ENCODE data around the gene YIF1B.

YIF1B gene

DNA sequence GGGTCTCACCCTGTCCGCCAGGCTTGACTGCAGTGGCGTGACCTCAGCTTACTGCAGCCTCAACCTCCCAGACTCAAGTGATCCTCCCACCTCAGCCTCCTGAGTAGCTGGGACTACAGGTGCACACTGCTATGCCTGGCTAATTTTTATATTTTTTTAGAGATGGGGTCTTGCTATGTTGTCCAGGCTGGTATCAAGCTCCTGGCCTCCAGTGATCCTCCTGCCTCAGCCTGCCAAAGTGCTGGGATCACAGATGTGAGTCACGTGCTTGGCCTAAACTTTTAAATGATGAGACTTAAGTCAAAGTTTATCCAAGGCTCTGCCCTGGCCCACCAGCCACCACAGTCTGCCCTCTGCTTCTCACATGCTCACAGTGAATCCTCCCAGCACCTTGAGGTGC is 9.5 kb downstream of the YIF1B start:
- DNase-seq (ENCODE audit: low read depth in 1 of 2, low spot score in 1 of 2) = no peak

- DNase-seq (ENCODE audit: low read depth in 1 of 2, low spot score in 1 of 2) = no peak
These were observed 10.8 kb downstream of the YIF1B start for GRCh38 chr19:38304866-38305429.

- no peak for DNase-seq (ENCODE audit: low read depth in 1 of 2, low spot score in 1 of 2)
These were observed 11.3 kb downstream of the YIF1B start for GRCh38 chr19:38304352-38304865.

DNA sequence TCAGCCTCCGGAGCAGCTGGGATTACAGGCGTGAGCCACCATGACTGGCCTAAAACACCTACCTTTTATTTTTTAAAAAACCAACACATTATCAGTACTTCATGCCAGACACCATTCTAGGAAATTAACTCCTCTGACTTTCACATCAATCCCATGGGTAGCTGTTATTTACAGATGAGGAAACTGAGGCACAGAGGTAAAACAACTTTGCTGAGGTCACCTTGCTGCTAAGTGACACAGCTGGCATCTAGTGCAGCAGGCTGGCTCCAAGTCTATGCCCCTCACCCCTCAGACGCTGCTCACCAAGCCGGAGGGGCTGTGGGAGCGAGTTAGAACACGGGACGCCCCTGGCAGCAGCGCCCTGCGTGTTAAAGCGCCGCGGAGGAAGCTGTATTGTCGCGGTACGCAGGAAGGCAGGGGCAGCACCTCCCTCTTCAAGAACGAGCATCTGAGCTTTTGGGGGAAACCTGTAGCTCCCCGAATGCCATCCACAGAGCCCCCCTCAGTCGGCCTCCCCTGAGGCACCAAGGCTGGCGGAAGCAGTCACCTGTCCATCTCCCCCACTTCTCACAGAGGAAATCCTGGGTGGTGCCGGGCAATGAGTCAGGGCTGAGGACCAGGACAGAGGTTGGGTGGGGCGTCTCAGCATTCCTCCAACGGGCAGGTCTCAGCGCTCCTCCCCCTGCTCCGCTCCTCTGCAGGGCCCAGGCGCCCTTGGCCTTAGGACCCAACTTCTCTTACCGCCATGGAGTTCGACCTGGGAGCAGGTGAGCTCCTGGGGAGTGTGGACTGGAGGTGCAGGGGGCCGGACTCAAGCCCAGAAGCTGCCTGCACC is 12.0 kb downstream of the YIF1B start, which contains the start of gene C19orf33:
C19orf33 (plus strand) TSS at position 735 of the 835 bp plus-strand sequence; CDS start at position 746, 11 bp downstream.
- no peak for DNase-seq (ENCODE audit: low read depth in 1 of 2, low spot score in 1 of 2)

DNA sequence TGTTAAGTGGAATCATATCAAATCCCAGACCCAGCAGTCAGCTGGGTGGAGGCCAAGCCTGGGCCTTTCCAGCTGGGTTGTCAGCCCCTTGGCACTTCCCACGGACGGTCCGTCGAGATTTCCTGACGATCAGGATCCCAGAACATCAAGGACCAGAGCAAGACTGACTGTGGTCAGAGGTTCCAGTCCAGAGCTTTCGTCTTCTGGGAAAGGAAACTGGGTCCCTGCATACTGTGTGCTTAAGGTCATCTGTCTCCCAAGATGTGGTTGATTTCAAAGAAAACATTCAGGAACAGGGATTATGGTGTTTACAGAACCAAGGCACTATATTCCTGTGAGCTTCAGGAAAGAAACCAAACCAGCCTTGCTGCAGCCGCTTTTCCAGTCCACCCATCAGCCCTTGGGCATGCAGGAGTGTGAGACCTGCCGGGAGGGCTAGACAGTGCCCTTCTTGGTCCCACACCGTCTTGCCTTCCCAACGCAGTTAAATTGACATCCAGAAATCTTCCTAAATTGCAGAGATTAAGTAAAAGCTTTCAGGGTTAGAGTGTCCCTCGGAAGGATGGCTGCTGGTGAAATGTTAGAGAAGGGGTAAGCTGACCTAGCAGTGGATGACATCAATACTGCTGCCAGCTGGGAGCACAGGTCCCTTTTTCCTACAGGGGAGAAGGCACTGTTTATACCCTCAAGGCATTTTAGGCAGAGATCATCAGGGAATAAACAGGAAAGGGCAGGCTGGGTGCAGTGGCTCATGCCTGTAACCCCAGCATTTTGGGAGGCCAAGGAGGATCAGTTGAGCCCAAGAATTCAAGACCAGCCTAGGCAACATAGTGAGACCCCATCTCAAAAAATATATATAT is 16.7 kb downstream of the YIF1B start:
- no peak for DNase-seq (ENCODE audit: low read depth in 1 of 2, low spot score in 1 of 2)

- DNase-seq (ENCODE audit: low read depth in 1 of 2, low spot score in 1 of 2) = no peak
These were observed 21.7 kb downstream of the YIF1B start for GRCh38 chr19:38294090-38294489.

- DNase-seq (ENCODE audit: low read depth in 1 of 2, low spot score in 1 of 2) = no peak
These were observed 22.5 kb downstream of the YIF1B start for GRCh38 chr19:38293281-38293680.

- no peak for DNase-seq (ENCODE audit: low read depth in 1 of 2, low spot score in 1 of 2)
These were observed 23.9 kb downstream of the YIF1B start for GRCh38 chr19:38291855-38292254.

- no peak for DNase-seq (ENCODE audit: low read depth in 1 of 2, low spot score in 1 of 2)
These were observed 25.1 kb downstream of the YIF1B start for GRCh38 chr19:38290631-38291147.

DNA sequence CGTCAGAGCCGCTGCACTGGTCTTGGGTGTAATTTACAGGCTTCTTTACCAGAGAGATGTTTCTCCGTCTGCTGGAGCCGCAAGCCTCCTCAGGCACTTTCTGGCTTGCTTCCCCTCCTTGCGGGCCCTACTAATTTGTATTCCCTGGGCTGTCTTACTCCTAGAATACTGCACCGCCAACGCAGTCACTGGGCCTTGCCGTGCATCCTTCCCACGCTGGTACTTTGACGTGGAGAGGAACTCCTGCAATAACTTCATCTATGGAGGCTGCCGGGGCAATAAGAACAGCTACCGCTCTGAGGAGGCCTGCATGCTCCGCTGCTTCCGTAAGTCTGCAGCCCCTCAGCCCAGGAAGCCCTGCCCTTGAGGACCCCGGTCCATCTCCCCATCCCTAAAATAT is 25.8 kb downstream of the YIF1B start:
- DNase-seq (ENCODE audit: low read depth in 1 of 2, low spot score in 1 of 2) = no peak

- DNase-seq (ENCODE audit: low read depth in 1 of 2, low spot score in 1 of 2) = no peak
These were observed 27.5 kb downstream of the YIF1B start for GRCh38 chr19:38288123-38288855.

DNA sequence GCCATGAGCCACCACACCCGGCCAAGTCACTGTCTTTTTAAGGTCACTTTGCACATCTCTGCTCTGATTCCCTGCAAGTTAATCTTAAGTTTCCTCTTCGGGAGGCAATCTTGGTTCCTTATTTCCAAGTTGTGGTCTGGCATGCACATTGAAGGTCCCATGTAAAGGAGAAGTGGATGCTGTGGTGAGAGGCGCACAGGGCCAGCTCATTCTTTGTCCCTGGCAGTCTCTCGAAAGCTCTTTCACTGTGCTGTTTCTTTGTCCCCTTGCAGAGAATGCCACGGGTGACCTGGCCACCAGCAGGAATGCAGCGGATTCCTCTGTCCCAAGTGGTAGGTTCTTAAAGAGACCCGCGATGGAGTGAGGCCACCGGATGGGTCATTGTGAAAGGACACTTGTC is 28.1 kb downstream of the YIF1B start:
- DNase-seq (ENCODE audit: low read depth in 1 of 2, low spot score in 1 of 2) = no peak

- no peak for DNase-seq (ENCODE audit: low read depth in 1 of 2, low spot score in 1 of 2)
These were observed 30.2 kb downstream of the YIF1B start for GRCh38 chr19:38285567-38285966.

DNA sequence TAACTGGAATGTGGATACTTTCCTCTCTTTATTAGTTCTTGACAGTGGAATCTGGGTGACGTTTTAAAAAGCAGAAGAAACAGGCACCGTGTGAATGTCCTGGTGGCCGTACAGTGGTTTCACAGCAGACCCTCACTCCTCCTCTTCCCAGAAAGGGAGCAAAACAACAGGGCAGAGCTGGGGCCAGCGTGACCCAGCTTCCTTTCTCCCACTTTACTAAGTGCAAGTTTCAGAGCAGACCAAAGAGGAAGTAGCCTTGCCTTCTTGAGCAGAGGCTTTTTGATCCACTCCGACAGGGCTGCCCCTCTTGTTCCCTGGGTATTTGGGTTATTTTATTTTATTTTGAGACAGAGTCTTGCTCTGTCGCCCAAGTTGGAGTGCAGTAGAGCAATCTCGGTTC is 31.3 kb downstream of the YIF1B start:
- DNase-seq (ENCODE audit: low read depth in 1 of 2, low spot score in 1 of 2) = no peak

DNA sequence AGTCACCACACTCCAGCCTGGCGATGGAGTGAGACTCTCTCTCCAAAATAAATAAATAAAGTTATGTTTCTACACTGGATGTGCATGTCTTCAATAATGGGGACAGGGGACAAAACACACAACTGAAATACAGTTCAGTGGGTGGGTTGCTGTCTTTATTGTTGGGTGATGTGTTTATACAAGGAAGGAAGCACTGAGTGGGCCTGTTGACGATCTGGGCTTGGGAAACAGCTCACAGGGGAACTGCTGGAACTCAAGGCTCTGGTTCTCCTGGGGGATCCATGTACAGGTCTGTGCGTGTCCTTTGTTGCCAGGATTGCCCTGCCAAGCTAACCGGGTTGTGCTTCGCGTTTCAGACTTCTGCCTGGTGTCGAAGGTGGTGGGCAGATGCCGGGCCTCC is 32.5 kb downstream of the YIF1B start:
- no peak for DNase-seq (ENCODE audit: low read depth in 1 of 2, low spot score in 1 of 2)

DNA sequence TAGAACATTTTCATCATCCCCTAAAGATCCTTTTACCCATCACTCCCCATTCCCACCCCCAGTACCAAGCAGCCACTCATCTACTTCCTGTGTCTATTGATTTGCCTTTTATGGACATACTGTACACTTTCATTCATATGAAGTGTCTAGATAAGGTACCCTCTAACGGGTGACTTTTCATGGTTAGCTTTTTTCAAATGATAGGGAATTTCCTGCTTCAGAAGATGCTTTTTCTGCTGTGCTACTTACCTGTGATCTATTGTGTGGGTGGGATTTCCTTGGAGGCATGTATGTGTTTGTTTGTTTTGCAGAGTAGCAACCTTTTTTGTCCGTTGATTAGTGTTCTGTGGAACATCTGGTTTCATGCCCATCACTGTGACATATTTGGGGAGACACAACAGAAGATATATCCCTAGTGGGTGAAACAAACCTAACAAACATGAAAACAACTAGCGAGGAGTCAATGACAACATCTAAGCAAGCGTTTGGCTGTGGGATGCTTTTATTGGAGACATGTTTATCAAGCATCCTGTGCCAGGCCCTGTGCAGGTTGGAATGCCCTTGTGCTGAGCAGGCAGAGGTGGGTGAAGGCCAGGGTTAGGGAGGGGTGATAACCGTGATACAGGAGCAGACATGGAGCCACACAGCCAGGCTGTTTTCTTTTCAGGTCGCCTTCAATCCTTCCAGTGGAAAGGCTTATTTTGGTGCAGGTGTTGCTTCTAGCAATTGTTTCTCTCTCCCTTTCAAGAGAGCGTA is 33.8 kb downstream of the YIF1B start:
- DNase-seq (ENCODE audit: low read depth in 1 of 2, low spot score in 1 of 2) = no peak

DNA sequence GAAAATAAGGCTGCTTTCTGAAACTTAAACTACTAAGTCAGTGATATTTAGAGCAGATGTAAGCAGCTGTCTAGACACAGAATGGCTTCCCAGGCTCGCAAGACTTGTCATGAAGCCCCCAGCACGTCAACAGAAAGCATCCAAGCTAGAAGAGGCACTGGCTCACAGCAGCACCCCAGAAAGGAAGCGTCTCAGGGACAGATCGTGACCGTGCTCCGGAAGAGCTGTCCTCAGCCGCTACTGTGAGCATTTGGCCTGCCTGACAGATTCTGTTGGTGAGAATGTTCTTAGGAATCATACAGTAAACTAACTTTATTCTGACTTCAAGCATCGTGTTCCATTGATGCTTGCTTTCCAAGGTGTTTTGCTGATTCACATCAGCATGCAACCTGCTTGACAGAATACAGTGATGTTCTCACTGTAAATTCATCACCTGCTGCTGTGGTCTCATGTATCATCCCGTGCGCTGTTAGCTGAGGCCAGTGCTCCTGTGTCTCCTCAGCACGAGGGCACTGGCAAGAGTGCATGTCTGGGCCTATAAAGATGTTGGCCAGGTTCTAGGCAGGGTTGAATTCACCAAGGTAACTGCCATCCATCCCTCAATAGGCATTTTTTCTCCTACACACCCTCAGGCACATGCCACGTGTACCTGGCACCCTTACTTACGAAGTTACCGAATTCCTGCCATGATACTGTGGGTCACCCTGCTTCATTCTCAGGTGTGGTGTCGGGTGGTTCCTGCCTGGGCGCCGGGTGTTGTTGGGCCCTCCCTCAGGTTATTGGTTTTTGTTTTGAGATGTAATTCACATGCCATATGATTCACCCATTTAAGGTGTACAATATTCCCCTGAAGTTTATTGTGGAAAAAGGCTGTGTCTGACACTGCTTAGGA is 35.5 kb downstream of the YIF1B start:
- no peak for DNase-seq (ENCODE audit: low read depth in 1 of 2, low spot score in 1 of 2)

GRCh38 chr19:38278751-38279150 is 37.0 kb downstream of the YIF1B start:
- no peak for DNase-seq (ENCODE audit: low read depth in 1 of 2, low spot score in 1 of 2)

Measured in stimulated activated CD4-positive, alpha-beta T cell treated with anti-CD3 and anti-CD28 coated beads, Interleukin-15, amount 100 ng/mL, for 1 hour (primary cell).